Myocyte (in vitro differentiated cells): Measurements from ENCODE around the gene CLCN6. TPM values are rescaled to one million over a fixed set of nuclear protein-coding genes. Genes with fewer than 3 reads are reported as not detected.

Source experiments
- total RNA-seq: library from RNA; depleted of rRNA; stranded (reverse); fragments of >200 nt; gene quantifications from 2 replicates; pipeline ENCODE4 v1.2.3, GENCODE V29; 2014

CLCN6 gene
- total RNA-seq, 1 donor from 2014 or later, result 22.2 TPM

Other genes starting within 250 kb of the CLCN6 start
- gene FBXO2, start 151.8 kb upstream of the CLCN6 start, total RNA-seq, result 1.0 TPM in 1 of 2 replicates, not detected in the other
- gene FBXO44, start 151.3 kb upstream of the CLCN6 start, total RNA-seq, result 5.0 and 6.8 TPM in 2 replicates
- gene FBXO6, start 142.0 kb upstream of the CLCN6 start, total RNA-seq, result 3.0 and 4.3 TPM in 2 replicates
- 52.8 and 53.3 TPM in 2 replicates for gene MAD2L2, start 125.0 kb upstream of the CLCN6 start, total RNA-seq
- gene DRAXIN, start 114.5 kb upstream of the CLCN6 start, total RNA-seq, result 0.53 and 1.7 TPM in 2 replicates
- 34.1 and 44.5 TPM in 2 replicates for gene AGTRAP, start 70.1 kb upstream of the CLCN6 start, total RNA-seq
- 4.8 and 5.1 TPM in 2 replicates for gene C1orf167, start 44.0 kb upstream of the CLCN6 start, total RNA-seq
- 32.5 and 39.6 TPM in 2 replicates for gene MTHFR, start 227 bp upstream of the CLCN6 start, total RNA-seq
- gene NPPA, start 41.6 kb downstream of the CLCN6 start, total RNA-seq, result 0.47 and 1.3 TPM in 2 replicates
- not detected in 2 replicates for gene NPPB, start 52.8 kb downstream of the CLCN6 start, total RNA-seq
- 102 and 105 TPM in 2 replicates for gene KIAA2013, start 120.2 kb downstream of the CLCN6 start, total RNA-seq
- 144 and 152 TPM in 2 replicates for gene PLOD1, start 128.5 kb downstream of the CLCN6 start, total RNA-seq
- 76.1 and 80.5 TPM in 2 replicates for gene MFN2, start 174.3 kb downstream of the CLCN6 start, total RNA-seq
- 40.2 and 43.7 TPM in 2 replicates for gene MIIP, start 213.3 kb downstream of the CLCN6 start, total RNA-seq